NCI-H1694 treated with DMSO at 0.1 percent for 48 hours (cell line): ENCODE data around the gene TIMP2.
"Not testable (repeated sequence)": the region's sequence is repeated elsewhere in the genome, so short reads cannot be mapped to it uniquely, and the experiment has no call there.

ENCODE experiments used
- DNase-seq: peaks from one replicate; lab custom pipeline; 2025; lab: John Stamatoyannopoulos, UW

Gene TIMP2

GRCh38 chr17:78933025-78933958 lies 8.1 kb upstream of the TIMP2 start:
- DNase-seq, result no peak

DNA sequence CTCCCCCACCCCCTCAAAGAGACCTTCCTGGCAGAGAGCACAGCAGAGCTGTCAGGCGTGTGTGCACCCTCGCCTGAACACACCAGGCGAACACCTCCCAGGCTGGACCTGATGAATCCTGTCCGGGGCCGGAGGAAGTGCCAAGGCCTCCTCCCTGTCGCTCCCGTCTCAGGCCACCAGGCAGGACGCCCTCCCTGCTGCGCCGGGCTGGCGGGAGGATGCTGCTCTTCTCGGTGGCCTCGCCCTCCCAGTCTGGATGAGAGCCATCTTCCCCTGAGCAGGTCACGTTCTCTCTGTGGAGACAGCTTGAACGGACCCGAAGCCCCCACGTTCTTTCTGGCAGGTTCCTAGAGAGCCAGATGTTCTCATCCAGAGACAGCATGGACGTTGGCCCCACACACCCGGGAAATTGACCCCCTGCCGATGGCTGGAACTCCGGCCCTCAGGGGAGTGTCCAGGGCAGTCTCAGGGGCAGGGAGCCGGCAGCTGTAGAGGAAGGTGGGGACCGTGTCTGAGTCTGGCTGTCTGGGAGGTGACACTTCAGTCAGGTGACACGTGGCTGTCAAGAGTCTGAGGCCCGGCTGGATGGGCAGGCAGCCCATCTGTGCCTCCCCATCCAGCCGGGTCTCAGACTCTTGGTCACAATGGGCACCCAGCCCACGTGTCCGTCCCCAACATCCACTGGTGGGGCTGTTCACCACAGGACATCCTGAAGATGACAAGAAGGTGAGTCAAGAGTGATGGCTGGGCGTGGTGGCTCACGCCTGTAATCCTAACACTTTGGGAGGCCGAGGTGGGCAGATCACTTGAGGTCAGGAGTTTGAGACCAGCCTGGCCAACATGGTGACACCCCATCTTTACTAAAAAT lies 5.0 kb upstream of the TIMP2 start:
- no peak for DNase-seq

GRCh38 chr17:78925662-78926555 lies 722 bp upstream of the TIMP2 start:
- DNase-seq, result no peak

DNA sequence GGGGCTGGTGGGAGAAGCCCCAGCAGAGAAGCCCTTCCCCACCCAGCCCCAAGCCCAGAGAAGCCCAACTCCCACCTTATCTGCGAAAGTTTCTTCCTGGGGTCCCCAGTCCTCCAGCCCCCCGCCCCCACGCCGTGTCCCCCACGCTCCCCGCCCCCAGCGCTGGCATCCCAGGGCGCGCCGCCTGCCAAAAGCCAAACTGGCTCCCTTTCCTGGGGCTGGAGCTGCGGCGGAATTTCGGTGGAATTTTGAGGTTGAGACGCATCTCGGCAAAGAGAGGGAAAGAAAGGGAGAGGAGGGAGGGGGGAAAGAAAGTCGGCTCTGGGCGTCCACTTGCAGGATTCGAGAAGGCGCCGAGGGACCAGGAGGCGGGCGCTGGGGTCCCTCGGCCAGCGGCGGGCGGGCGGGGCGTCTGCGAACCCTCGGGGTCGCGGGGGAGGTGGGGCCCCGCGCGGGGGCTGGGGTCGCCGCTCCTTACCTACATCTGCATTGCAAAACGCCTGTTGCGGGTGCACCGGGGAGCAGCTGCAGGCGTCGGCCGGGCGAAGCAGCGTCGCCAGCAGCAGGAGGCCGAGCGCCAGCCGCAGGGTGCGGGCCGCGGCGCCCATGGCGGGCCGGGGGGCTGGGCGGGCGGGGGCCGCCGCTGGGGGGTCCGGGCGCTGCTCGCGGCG lies 571 bp downstream of the TIMP2 start:
- no peak for DNase-seq

DNA sequence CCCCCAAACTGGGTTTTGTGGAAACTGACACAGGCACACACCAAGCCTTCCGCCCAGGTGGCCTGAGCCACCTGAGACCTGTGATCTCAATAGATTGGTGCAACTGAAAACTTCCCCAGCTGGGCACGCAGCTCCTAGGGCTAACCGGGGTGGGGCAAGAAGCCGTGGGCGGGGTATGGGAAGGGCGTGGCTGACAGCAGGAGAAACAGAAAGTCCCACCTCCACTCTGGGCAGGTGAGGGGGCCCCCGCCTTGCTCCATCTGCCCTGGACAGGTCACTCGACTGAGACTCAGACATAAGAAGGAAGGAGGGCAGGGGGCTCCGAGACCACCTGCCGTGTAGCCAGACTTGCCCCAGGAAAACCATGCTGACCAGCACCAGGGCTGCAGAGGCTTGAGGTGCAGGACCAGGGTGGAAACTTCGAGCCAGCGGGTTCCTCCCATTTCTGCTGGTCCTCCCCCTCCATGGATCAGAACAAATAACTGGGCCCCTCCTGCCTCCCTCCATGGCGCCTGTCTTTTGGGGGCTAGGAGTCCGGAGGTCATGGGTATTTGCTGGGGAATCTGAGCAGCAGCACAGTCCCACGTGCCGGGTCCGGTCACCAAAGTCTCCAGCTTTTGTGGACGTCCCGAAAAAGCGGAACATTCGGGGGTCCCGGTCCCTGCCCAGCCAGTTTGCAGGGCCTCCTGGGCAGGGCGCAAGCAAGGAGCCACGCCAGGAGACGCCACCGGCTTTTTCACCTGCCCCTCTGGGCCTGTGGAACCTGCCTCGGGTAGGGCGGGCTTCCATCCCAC lies 1.3 kb downstream of the TIMP2 start:
- DNase-seq, result no peak

- DNase-seq, result no peak
Measured at GRCh38 chr17:78922816-78923498, 2.2 kb downstream of the TIMP2 start.

DNA sequence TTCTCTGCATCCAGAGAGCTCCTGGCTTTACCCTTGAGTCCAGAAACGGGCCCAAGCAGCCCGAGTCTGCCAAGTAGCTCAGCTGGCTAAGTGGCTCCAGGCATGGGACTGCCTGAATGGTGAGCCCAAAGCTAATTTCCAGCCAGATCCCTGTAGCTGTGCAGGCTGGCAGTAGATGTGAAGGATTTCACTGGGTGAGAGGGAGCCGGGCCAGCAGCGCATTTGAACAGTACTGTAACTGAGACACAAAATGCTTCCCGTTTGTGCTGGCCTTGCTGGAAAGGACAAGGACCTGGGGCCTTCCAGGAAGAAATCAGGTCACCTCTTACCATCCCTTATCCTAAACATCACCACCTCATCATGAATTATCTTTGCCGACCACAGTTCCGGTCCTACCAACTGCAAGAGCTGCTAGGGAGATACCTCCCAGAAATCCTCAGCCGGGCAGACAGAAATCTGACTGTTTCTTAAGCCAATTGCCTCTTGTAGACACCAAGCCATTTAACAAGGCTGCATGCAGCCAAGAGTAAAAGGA lies 3.7 kb downstream of the TIMP2 start:
- no peak for DNase-seq

- DNase-seq, result no peak
Measured at GRCh38 chr17:78920528-78920927, 4.7 kb downstream of the TIMP2 start.

DNA sequence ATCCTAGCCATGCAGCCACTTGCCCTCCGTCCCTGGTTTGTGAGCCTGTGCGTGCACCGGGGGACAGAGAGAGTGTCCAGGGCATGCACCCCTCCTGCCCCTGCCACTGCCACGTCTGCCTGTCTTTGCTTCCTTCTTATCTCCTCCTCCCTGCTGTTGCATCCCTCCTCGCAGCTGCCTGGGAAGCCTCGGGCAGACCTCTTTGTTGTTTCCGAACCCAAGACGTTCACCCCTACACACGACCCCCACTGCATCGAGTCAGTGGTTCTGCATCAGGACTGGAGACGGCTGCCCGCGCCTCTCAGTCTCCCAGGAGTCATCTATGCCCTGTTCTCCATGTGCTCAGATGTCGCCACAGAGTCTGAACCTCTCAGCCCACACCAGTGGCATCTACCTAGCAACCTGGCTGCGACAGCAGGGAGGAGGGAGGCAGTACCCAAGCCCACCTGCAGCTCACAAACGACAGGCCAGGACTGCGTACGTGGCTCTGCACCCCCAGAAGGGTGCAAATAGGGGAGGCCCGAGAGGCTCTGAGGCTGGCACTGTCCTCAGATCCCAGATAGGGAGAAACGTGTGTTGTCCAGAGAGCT lies 5.2 kb downstream of the TIMP2 start:
- no peak for DNase-seq

DNA sequence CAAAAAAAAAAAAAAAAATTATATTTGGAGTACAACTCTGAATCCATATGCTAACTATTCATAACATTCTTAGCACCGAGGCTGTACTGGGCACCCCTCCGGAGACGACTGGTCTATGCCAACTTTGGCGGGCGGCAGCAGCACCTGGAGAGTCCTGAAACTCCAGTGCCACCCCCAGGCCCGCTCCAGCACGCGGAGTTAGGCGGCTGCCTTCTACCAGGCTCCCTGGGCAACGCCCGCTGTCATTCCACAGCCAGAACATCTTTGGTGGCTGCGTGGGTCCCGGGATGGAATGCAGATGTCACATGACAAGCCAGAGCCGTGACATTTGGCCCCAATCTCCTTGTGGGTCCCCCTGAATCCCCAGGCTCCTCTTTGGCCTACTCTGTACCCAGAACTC lies 6.2 kb downstream of the TIMP2 start:
- no peak for DNase-seq

GRCh38 chr17:78917451-78918275 lies 7.5 kb downstream of the TIMP2 start:
- DNase-seq, result no peak

DNA sequence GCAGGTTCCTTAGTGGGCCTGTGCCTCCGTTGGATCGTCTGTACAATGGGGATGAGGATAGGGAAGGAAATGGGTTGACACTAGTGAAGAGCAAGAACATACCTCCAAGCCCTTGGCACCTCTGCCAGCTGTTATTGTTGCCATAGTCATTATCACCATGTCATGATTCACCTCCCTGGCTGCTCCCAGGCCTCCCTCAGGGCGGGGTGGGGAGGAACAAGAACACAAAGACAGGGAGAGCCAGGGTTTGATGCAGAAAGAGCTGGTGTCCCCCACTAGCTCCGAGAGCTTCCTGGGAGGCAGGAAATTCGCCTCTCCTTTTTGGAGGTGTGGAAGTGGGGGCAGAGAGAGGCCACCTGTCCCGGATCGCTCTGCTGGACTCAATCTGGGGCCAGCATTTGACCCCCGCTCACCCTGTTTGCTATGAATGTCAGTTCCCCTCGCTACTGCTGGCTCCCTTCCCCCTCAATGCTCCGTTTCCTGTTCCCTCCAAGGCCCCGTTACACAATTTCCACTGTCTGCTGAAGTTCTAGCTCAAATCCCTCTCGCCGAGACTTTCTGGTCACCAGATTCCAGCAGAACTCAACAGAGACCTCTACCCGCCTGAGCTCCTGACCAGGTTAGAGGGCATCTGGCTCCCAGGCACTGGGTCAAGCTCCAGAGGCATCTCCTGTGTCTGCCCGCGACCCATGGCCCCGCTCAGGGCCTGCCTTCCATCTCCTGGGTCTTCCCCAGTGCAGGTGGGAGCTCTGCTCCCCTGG lies 9.1 kb downstream of the TIMP2 start:
- no peak for DNase-seq

DNA sequence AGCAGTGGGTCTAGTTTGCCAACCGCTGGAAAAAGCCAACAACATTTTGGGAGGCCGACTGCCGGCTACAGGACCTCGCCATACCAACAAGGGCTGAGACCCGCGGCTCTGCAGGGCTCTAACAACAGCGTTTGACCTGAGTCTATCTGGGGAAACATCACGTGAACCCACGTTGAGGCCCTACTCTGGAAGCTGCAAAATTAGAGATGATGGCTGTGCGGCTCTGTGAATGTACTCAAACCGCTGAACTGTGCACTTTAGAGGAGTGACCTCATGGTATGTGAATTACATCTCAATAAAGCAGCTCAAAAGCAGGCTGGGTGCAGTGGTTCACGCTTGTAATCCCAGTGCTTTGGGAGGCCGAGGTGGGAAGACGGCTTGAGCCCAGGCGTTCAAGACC lies 12.1 kb downstream of the TIMP2 start:
- DNase-seq, result no peak

- DNase-seq, result no peak
Measured at GRCh38 chr17:78912082-78912481, 13.1 kb downstream of the TIMP2 start.

- DNase-seq, result not testable (repeated sequence)
Measured at GRCh38 chr17:78911543-78911942, 13.6 kb downstream of the TIMP2 start.

DNA sequence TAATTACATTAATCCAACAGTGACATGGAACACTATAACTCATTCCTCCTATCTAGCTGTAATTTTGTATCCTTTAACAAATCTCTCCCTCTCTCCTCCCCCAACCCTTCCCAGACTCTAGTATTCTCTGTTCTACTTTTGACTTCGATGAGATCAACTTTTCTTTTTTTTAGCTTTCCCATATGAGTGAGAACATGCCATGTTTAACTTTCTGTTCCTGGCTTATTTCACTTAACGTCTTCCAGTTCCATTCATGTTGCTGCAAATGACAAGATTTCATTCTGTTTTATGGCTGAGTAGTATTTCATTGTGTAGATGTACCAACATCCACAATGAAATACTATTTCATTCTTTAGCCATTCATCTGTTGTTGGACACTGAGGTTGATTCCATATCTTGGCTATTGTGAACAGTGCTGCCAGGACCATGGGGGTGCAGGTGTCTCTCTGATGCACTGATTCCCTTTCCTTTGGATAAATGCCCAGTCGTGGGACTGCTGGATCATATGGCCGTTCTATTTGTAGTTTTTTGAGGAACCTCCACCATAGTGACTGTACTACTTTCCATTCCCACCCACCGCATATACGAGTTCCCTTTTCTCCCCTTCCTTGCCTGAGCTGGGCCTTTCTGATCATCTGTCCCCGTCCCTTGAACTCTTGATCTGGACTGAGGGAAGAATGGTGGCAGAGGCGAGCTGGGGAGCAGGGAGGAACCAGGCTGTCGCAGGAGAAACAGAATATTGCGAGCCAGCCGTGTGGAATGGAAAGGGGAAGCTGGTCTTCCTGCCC lies 14.5 kb downstream of the TIMP2 start:
- no peak for DNase-seq

DNA sequence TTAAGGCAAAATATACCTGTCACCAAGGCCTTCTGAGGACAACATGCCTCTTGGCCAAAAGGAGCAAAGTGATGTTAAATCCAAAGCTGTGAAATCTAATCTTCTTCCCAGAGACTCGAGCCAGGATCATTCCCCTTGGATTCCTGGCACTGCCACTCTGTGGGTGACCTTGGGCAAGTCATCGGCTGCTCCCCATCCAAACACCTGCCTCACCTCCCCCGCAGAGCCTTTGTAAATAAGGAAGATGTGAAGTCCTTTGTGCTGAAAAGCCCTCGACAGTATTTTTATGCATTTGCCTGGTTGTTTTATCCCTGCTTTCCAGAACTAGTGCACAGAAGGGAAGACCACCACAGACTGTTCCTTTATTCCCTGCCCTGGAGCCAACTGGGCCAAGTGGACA lies 16.8 kb downstream of the TIMP2 start:
- DNase-seq, result no peak
